Activated naive CD8-positive, alpha-beta T cell (primary cell): ENCODE measurements around the gene CREM.

Experiments used
- H3K27ac Mint-ChIP-seq: one replicate; pipeline ENCODE4 v1.8.0; 2021; ENCODE audit warnings: mixed read lengths
- H3K27me3 Mint-ChIP-seq: one replicate; pipeline ENCODE4 v1.8.0; 2021; ENCODE audit warnings: mixed read lengths
- H3K36me3 Mint-ChIP-seq: one replicate; pipeline ENCODE4 v1.8.0; 2021; ENCODE audit warnings: mixed read lengths
- H3K4me1 Mint-ChIP-seq: one replicate; pipeline ENCODE4 v1.8.0; 2021; ENCODE audit warnings: low read depth, mixed read lengths
- H3K4me3 Mint-ChIP-seq: one replicate; pipeline ENCODE4 v1.8.0; 2021; ENCODE audit warnings: mild to moderate bottlenecking, mixed read lengths
- H3K9me3 Mint-ChIP-seq: one replicate; pipeline ENCODE4 v1.8.0; 2021; ENCODE audit warnings: low read depth, mixed read lengths

CREM gene

GRCh38 chr10:35165136-35165535 is 38.5 kb downstream of the CREM start:
- Mint-ChIP-seq H3K4me3 (no peak overlapping the region), H3K27me3 (no peaks in the 10 kb centered on the region), H3K36me3 (peaks cover 6% of the 10 kb centered on the region), H3K9me3 (no peaks in the 10 kb centered on the region), H3K4me1 (no peaks in the 10 kb centered on the region), H3K27ac (no peak overlapping the region)

GRCh38 chr10:35165811-35166210 is 39.2 kb downstream of the CREM start:
- no peak overlapping the region for H3K4me3 Mint-ChIP-seq
- no peaks in the 10 kb centered on the region for H3K27me3 Mint-ChIP-seq
- no peaks in the 10 kb centered on the region for H3K9me3 Mint-ChIP-seq
- peaks cover 6% of the 10 kb centered on the region for H3K36me3 Mint-ChIP-seq
- no peak overlapping the region for H3K27ac Mint-ChIP-seq
- H3K4me1 Mint-ChIP-seq, result no peaks in the 10 kb centered on the region

- Mint-ChIP-seq H3K36me3 (peaks cover 6% of the 10 kb centered on the region), H3K27me3 (no peaks in the 10 kb centered on the region), H3K4me3 (no peak overlapping the region), H3K9me3 (no peaks in the 10 kb centered on the region), H3K27ac (no peak overlapping the region), H3K4me1 (no peaks in the 10 kb centered on the region)
Measured at GRCh38 chr10:35166607-35167006, 40.0 kb downstream of the CREM start.

DNA sequence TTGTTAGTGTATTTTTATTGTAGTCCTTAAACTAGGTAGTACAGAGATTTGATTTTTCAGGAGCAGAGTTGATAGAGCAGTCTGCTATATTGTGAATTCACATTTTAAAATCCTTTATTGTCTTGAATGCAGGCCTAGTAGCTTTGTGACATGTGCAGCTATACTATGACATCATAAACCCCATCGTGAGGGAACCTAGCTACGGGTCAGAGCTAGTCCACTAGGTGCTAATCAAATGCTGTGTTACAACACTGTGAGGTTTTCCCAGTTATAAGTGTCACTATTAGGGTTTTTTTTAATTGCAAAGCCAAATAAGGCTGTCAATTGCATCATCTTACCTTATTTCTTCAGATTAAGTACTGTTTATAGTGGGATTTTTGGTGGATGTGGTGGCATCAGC is 40.7 kb downstream of the CREM start:
- Mint-ChIP-seq H3K36me3 (no peaks in the 10 kb centered on the region), H3K4me1 (no peaks in the 10 kb centered on the region), H3K4me3 (no peak overlapping the region), H3K27me3 (no peaks in the 10 kb centered on the region), H3K27ac (no peak overlapping the region), H3K9me3 (no peaks in the 10 kb centered on the region)

DNA sequence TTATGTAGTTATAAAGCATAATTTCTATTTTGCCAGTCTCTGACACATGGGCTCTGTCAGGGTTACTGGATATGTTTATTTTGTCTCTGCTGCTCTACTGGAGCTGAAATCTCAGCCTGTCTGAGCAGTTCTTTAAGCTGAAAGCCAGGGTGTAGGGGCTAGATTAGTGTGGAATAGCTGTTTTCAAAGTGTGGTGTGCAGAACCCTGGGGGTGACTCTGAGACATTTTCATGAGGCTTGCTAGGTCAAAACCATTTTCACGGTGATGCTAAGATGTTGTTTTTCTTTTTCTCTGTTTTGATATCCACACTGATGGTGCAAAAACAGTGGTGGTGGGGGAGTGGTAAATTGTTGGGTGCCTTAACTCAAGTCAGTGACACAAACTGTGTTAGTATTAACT is 45.5 kb downstream of the CREM start:
- peaks cover 6% of the 10 kb centered on the region for H3K36me3 Mint-ChIP-seq
- no peaks in the 10 kb centered on the region for H3K9me3 Mint-ChIP-seq
- H3K4me1 Mint-ChIP-seq, result no peaks in the 10 kb centered on the region
- no peaks in the 10 kb centered on the region for H3K27me3 Mint-ChIP-seq
- no peak overlapping the region for H3K27ac Mint-ChIP-seq
- H3K4me3 Mint-ChIP-seq, result no peak overlapping the region

DNA sequence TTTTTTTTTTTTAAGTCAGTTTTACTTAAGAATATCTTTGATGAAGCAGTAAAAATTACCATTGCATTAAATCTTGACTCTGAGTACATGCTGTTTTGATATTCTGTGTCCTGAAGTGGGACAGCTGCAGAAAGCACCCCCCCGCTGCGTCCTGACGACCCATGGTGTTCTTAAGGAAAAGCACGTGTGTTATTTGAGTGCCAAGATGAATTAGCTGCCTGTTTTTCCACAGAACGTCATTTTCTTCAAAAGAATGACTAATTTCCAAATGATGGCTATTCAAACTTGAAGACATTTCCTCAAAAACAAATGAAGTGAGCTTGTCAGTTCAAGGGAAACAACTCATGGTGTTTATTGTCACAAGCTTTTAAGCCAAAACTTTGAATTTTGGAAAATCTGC is 45.9 kb downstream of the CREM start:
- Mint-ChIP-seq H3K4me3 (no peak overlapping the region), H3K9me3 (no peaks in the 10 kb centered on the region)

DNA sequence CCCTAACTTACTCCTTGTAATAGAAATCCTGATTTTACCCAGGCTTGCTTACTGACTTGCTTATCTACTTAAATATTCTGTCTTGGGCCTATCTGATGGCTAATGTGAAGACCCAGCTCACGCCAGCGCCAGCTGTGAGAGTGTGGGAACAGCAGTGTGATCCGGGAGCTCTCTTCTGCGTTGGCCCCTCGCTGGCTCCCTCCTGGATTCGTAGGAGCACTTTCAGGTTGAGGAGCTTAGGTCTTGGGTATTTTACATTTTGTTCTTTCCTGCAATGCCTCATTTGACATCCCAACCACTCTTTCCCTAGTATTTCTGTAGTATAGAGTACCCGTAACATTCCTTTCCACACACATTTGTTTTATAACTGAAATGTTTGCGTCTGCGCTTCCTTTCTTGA is 51.7 kb downstream of the CREM start:
- Mint-ChIP-seq H3K4me3 (no peak overlapping the region), H3K9me3 (no peaks in the 10 kb centered on the region), H3K36me3 (peaks cover 18% of the 10 kb centered on the region), H3K27ac (no peak overlapping the region), H3K27me3 (no peaks in the 10 kb centered on the region), H3K4me1 (no peaks in the 10 kb centered on the region)

More for the DNA sequence above, 45.9 kb downstream of the CREM start:
- Mint-ChIP-seq H3K4me1 (no peaks in the 10 kb centered on the region), H3K27ac (no peak overlapping the region), H3K27me3 (no peaks in the 10 kb centered on the region), H3K36me3 (peaks cover 6% of the 10 kb centered on the region)

DNA sequence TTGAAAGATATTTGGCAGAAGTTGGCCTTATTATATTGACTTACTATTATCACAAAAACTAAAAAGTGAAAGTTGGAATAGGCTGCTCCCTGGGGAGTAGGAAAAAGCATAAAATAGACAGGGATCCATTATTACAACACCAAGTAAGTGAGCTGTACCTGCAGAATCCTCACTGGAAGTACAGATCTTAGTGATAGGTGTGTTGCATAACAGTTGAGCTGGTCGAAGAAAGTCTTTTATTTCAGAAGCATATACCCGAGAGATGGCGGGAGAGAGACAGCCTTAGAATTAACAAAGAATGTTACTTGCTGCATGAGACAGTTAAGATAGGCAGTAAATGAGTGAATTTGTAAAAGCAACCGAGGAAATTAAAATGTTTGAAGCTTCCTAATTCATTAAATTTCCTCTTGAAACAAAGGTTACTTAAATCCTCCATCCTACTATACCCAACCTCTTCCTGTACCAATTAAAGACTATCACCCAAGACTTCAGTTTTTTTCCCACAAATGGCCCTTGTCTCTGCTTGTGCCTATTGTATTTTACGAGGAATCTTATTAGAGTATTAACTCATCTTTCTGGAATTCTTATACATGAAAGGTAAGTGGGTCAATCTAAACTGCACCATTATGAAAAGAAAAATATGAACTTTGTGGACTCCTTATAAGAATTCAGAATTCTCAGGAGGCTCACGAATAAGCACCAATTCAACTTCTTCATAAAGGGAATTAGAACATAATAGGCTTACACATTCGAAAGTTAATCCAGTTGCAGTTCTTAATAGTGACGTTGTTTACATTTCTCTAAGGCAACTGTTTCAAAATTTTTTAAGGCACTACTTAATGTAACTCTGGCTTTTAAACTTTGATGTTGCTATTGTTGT is 56.2 kb downstream of the CREM start:
- Mint-ChIP-seq H3K9me3 (no peaks in the 10 kb centered on the region), H3K27ac (no peak overlapping the region), H3K4me1 (no peaks in the 10 kb centered on the region), H3K27me3 (no peaks in the 10 kb centered on the region), H3K36me3 (peaks cover 13% of the 10 kb centered on the region), H3K4me3 (no peak overlapping the region)

GRCh38 chr10:35184527-35185171 is 58.0 kb downstream of the CREM start:
- peaks cover 7% of the 10 kb centered on the region for H3K36me3 Mint-ChIP-seq

DNA sequence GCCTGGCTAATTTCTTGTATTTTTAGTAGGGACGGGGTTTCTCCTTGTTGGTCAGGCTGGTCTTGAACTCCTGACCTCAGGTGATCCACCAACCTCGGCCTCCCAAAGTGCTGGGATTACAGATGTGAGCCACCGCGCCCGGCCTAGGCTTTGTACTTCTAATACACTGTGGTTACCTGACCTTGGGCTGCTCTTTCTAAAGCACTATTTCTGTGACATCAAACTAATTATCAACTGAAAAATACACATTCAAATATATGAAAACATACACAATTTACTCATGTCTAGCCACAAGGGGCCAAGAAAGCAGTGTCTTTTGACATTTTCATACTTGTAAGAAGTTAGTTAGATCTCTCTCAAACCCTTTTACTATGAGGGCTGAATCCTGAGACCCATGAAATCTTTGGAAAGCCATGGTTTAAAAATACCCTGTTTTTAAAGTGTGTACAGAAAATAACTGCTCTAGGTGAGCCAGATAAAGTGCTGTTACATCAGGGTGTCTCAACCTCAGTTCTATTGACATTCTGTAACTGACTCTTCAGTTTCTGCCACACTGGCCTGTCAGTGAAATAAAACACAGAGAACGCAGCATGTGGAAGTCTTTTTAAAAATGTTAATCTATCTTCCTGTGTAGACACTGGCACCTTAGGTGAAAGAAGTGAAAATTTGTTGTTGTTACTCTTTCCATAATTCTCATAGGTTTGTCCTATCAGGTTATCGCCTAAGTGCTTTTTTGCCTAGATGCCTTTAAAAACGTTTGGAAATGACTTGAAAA is 58.8 kb downstream of the CREM start:
- H3K27ac Mint-ChIP-seq, result peak overlapping the region; percentile 11

More at GRCh38 chr10:35184527-35185171, 58.0 kb downstream of the CREM start:
- Mint-ChIP-seq H3K27me3 (no peaks in the 10 kb centered on the region), H3K27ac (no peak overlapping the region), H3K9me3 (no peaks in the 10 kb centered on the region), H3K4me1 (no peaks in the 10 kb centered on the region), H3K4me3 (no peak overlapping the region)

DNA sequence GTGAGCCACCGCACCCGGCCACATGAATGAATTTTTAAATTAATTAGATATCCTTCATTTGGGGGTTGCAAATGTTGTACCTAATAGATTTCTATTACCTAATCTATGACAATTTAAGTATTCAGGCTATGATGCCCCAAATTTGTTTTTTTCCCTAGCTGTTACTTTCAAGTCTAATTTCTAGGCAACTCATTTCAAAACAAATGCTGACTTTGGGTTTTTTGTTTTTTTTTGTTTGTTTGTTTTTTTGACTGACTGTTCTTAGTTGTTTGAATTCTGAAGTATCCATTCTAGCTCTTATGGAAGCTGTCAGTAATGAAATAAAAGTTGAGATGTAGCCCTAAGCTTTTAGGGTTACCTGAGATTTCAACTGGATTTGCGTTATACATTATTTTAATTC is 62.3 kb downstream of the CREM start:
- no peaks in the 10 kb centered on the region for H3K27me3 Mint-ChIP-seq
- no peak overlapping the region for H3K27ac Mint-ChIP-seq
- H3K36me3 Mint-ChIP-seq, result peaks cover 10% of the 10 kb centered on the region
- H3K9me3 Mint-ChIP-seq, result no peaks in the 10 kb centered on the region
- H3K4me1 Mint-ChIP-seq, result peaks cover 6% of the 10 kb centered on the region
- no peak overlapping the region for H3K4me3 Mint-ChIP-seq

More for the DNA sequence above, 58.8 kb downstream of the CREM start:
- Mint-ChIP-seq H3K27me3 (no peaks in the 10 kb centered on the region), H3K4me3 (no peak overlapping the region), H3K9me3 (no peaks in the 10 kb centered on the region), H3K4me1 (no peaks in the 10 kb centered on the region), H3K36me3 (peaks cover 7% of the 10 kb centered on the region)

- no peaks in the 10 kb centered on the region for H3K9me3 Mint-ChIP-seq
- H3K27ac Mint-ChIP-seq, result peak overlapping the region; percentile 66
- no peak overlapping the region for H3K4me3 Mint-ChIP-seq
Measured at GRCh38 chr10:35191523-35191922, 64.9 kb downstream of the CREM start.

DNA sequence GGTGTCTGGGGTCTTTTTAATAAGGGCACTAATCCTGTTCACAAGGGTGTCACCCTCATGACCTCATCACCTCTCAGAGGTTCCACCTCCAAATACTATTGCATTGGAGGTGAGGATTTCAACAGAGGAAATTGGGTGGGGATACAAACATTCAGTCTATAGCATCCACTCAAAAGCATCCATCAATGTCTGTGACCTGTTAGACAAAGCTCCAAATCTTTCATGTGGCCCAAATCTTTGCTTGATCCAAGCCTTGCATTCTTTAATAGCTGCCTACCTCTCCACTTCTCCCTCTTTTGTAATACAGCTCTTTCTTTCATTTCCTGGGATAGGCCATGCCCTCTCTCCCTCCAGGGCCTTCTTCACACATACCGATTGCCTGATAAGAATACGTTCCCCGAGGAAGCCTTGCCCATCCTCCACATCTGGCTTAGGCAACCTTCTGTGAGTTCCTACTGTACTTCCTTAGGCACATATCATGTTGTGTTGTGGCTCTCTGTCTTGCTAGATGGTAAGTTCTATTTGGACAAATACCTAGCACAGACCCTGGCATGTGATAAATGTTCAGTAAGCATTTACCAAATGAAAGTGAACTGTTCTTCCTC is 66.1 kb downstream of the CREM start:
- H3K27ac Mint-ChIP-seq, result peak overlapping the region; percentile 59
- H3K36me3 Mint-ChIP-seq, result peaks cover 10% of the 10 kb centered on the region
- H3K27me3 Mint-ChIP-seq, result no peaks in the 10 kb centered on the region
- H3K4me1 Mint-ChIP-seq, result peaks cover 26% of the 10 kb centered on the region
- no peaks in the 10 kb centered on the region for H3K9me3 Mint-ChIP-seq
- H3K4me3 Mint-ChIP-seq, result no peak overlapping the region

More at GRCh38 chr10:35191523-35191922, 64.9 kb downstream of the CREM start:
- Mint-ChIP-seq H3K36me3 (peaks cover 10% of the 10 kb centered on the region), H3K27me3 (no peaks in the 10 kb centered on the region), H3K4me1 (peaks cover 24% of the 10 kb centered on the region)

- H3K27ac Mint-ChIP-seq, result peak overlapping the region; percentile 98
- peaks cover 31% of the 10 kb centered on the region for H3K4me1 Mint-ChIP-seq
- H3K27me3 Mint-ChIP-seq, result no peaks in the 10 kb centered on the region
- no peaks in the 10 kb centered on the region for H3K9me3 Mint-ChIP-seq
- peaks cover 10% of the 10 kb centered on the region for H3K36me3 Mint-ChIP-seq
- H3K4me3 Mint-ChIP-seq, result peak overlapping the region; percentile 86
Measured at GRCh38 chr10:35194471-35194870, 67.8 kb downstream of the CREM start.
